GM19438 (cell line): Measurements from ENCODE around the gene CHRNA4.

Source experiments
- ATAC-seq: cut with Tn5 transposase; IDR thresholded peaks from one replicate; pipeline ENCODE4 v1.9.1; 2021; ENCODE audit warnings: low read depth; ENCODE audit not compliant: unreplicated experiment

Gene CHRNA4

GRCh38 chr20:63398744-63399514 lies 37.8 kb upstream of the CHRNA4 start:
- no peak for ATAC-seq

GRCh38 chr20:63397946-63398450 lies 36.8 kb upstream of the CHRNA4 start:
- no peak for ATAC-seq

GRCh38 chr20:63397155-63397843 lies 36.1 kb upstream of the CHRNA4 start:
- no peak for ATAC-seq

- no peak for ATAC-seq
These were observed 35.2 kb upstream of the CHRNA4 start for GRCh38 chr20:63396300-63396699.

- ATAC-seq: no peak
These were observed 34.6 kb upstream of the CHRNA4 start for GRCh38 chr20:63395723-63396122.

- no peak for ATAC-seq
These were observed 33.8 kb upstream of the CHRNA4 start for GRCh38 chr20:63394920-63395455.

GRCh38 chr20:63394069-63394919 lies 33.1 kb upstream of the CHRNA4 start:
- no peak for ATAC-seq

GRCh38 chr20:63393566-63393965 lies 32.4 kb upstream of the CHRNA4 start:
- no peak for ATAC-seq

GRCh38 chr20:63392465-63393365 lies 31.6 kb upstream of the CHRNA4 start:
- no peak for ATAC-seq

GRCh38 chr20:63387917-63388316 lies 26.8 kb upstream of the CHRNA4 start:
- no peak for ATAC-seq

- ATAC-seq: no peak
These were observed 26.2 kb upstream of the CHRNA4 start for GRCh38 chr20:63387393-63387792.

- ATAC-seq: no peak
These were observed 25.3 kb upstream of the CHRNA4 start for GRCh38 chr20:63386491-63386890.

GRCh38 chr20:63385819-63386218 lies 24.7 kb upstream of the CHRNA4 start:
- no peak for ATAC-seq

- no peak for ATAC-seq
These were observed 23.2 kb upstream of the CHRNA4 start for GRCh38 chr20:63384336-63384735.

GRCh38 chr20:63383556-63383955 lies 22.4 kb upstream of the CHRNA4 start:
- ATAC-seq: no peak

GRCh38 chr20:63382551-63383300 lies 21.6 kb upstream of the CHRNA4 start:
- ATAC-seq: no peak

GRCh38 chr20:63381781-63382431 lies 20.8 kb upstream of the CHRNA4 start:
- ATAC-seq: no peak

- ATAC-seq: no peak
These were observed 19.3 kb upstream of the CHRNA4 start for GRCh38 chr20:63380346-63380870.
